Effector CD8-positive, alpha-beta T cell (primary cell): ENCODE measurements around the gene NEK1.
"Not testable (repeated sequence)": the region's sequence is repeated elsewhere in the genome, so short reads cannot be mapped to it uniquely, and the experiment has no call there.

Source experiments
- DNase-seq: peaks from one replicate; lab custom pipeline; 2025; lab: John Stamatoyannopoulos, UW

NEK1 gene

GRCh38 chr4:169628579-169628978, 16.2 kb upstream of the NEK1 start:
- DNase-seq = no peak

GRCh38 chr4:169627307-169627706, 14.9 kb upstream of the NEK1 start:
- DNase-seq = no peak

- no peak for DNase-seq
Observed at GRCh38 chr4:169626331-169627282, 14.2 kb upstream of the NEK1 start.

GRCh38 chr4:169625886-169626285, 13.5 kb upstream of the NEK1 start:
- DNase-seq = no peak

- DNase-seq = not testable (repeated sequence)
Observed at GRCh38 chr4:169624012-169624411, 11.6 kb upstream of the NEK1 start.

- no peak for DNase-seq
Observed at GRCh38 chr4:169622566-169622965, 10.2 kb upstream of the NEK1 start.

GRCh38 chr4:169621731-169622492, 9.5 kb upstream of the NEK1 start:
- no peak for DNase-seq

GRCh38 chr4:169620880-169621248, 8.5 kb upstream of the NEK1 start:
- DNase-seq = no peak

GRCh38 chr4:169619958-169620879, 7.8 kb upstream of the NEK1 start, which contains the start of gene CLCN3:
CLCN3 (plus strand) TSS chr4:169620578; CDS start chr4:169635929, 15,351 bp downstream.
- DNase-seq = peak; percentile 78

- peak; percentile 18 for DNase-seq
Observed at GRCh38 chr4:169619518-169619957, 7.2 kb upstream of the NEK1 start.

- no peak for DNase-seq
Observed at GRCh38 chr4:169618986-169619385, 6.6 kb upstream of the NEK1 start.

- no peak for DNase-seq
Observed at GRCh38 chr4:169618286-169618685, 5.9 kb upstream of the NEK1 start.

GRCh38 chr4:169617306-169617705, 4.9 kb upstream of the NEK1 start:
- DNase-seq = no peak

- no peak for DNase-seq
Observed at GRCh38 chr4:169616846-169617245, 4.5 kb upstream of the NEK1 start.

GRCh38 chr4:169615467-169616106, 3.2 kb upstream of the NEK1 start:
- no peak for DNase-seq

GRCh38 chr4:169612871-169613859, 782 bp upstream of the NEK1 start:
- DNase-seq = peak; percentile 55

GRCh38 chr4:169611157-169611556, 1.2 kb downstream of the NEK1 start:
- no peak for DNase-seq

GRCh38 chr4:169604903-169605331, 7.5 kb downstream of the NEK1 start:
- no peak for DNase-seq

GRCh38 chr4:169604131-169604900, 8.1 kb downstream of the NEK1 start:
- DNase-seq = no peak
